Hepatocyte (in vitro differentiated cells): Measurements from ENCODE around the gene CALML5. TPM values are rescaled to one million over a fixed set of nuclear protein-coding genes. Genes with fewer than 3 reads are reported as not detected.

Experiments
- DNase-seq: peaks from one replicate; pipeline ENCODE4 v3.0.0-alpha.2; 2016; ENCODE audit warnings: low spot score
- H2AFZ ChIP-seq: fragments of 200-600 bp; sonication (generic); 2 replicates; pipeline ENCODE4 v1.6.0; 2016; ENCODE audit warnings: antibody characterized with exemption, mild to moderate bottlenecking
- H3K27ac ChIP-seq: fragments of 200-600 bp; sonication (generic); 2 replicates; pipeline ENCODE4 v1.5.1; 2016; ENCODE audit warnings: mild to moderate bottlenecking
- H3K27me3 ChIP-seq: fragments of 200-600 bp; sonication (generic); 2 replicates; pipeline ENCODE4 v1.6.1; 2016
- H3K36me3 ChIP-seq: fragments of 200-600 bp; sonication (generic); replicated peaks from 2 replicates; pipeline ENCODE4 v1.5.1; 2016; ENCODE audit warnings: low read depth; ENCODE audit not compliant: insufficient read depth
- H3K4me1 ChIP-seq: fragments of 200-600 bp; sonication (generic); 2 replicates; pipeline ENCODE4 v1.5.1; 2016; ENCODE audit warnings: mild to moderate bottlenecking, moderate library complexity; ENCODE audit not compliant: insufficient read depth
- H3K4me2 ChIP-seq: fragments of 200-600 bp; sonication (generic); 2 replicates; pipeline ENCODE4 v1.6.0; 2016
- H3K4me3 ChIP-seq: fragments of 200-600 bp; sonication (generic); 2 replicates; pipeline ENCODE4 v1.5.1; 2016; ENCODE audit warnings: mild to moderate bottlenecking
- H3K79me2 ChIP-seq: fragments of 200-600 bp; sonication (generic); 2 replicates; pipeline ENCODE4 v1.6.0; 2017; ENCODE audit warnings: mild to moderate bottlenecking
- H3K9me2 ChIP-seq: fragments of 200-600 bp; sonication (generic); replicated peaks from 2 replicates; pipeline ENCODE4 v1.6.0; 2017; ENCODE audit warnings: mild to moderate bottlenecking; ENCODE audit not compliant: insufficient read depth
- H3K9me3 ChIP-seq: fragments of 200-600 bp; sonication (generic); 2 replicates; pipeline ENCODE4 v1.5.1; 2016; ENCODE audit warnings: low read depth, mild to moderate bottlenecking
- H4K20me1 ChIP-seq: fragments of 200-600 bp; sonication (generic); 2 replicates; pipeline ENCODE4 v1.6.0; 2016; ENCODE audit warnings: mild to moderate bottlenecking; ENCODE audit not compliant: insufficient read depth, poor library complexity, severe bottlenecking
- CTCF ChIP-seq: fragments of 200-600 bp; sonication (generic); IDR thresholded peaks from 2 replicates; pipeline ENCODE4 v1.5.1; 2016; ENCODE audit warnings: antibody characterized with exemption, mild to moderate bottlenecking; ENCODE audit not compliant: poor library complexity
- EZH2 ChIP-seq: fragments of 200-600 bp; sonication (generic); IDR thresholded peaks from 2 replicates; pipeline ENCODE4 v1.6.1; 2016; ENCODE audit warnings: antibody characterized with exemption, mild to moderate bottlenecking, borderline replicate concordance
- EZH2phosphoT487 ChIP-seq: fragments of 200-600 bp; sonication (generic); IDR thresholded peaks from one replicate; pipeline ENCODE4 v1.6.1; 2018; ENCODE audit warnings: antibody characterized with exemption, mild to moderate bottlenecking, low read depth, moderate library complexity; ENCODE audit not compliant: unreplicated experiment, severe bottlenecking
- WGBS: methylation state at CpG from one replicate; pipeline ENCODE4 v1.1.6; 2016; ENCODE audit warnings: low lambda C conversion rate; ENCODE audit errors: missing lambda C conversion rate; 5-methylcytosine and 5-hydroxymethylcytosine counted together
- polyA plus RNA-seq: library from polyadenylated mRNA; unstranded; fragments of >200 nt; fragmentation: Nextera tagmentation; extraction: Ambion mirVana; gene quantifications from 2 replicates; pipeline ENCODE4 v1.2.1, GENCODE V29; 2016
- total RNA-seq: library from RNA; depleted of rRNA; stranded (reverse); fragments of >200 nt; gene quantifications from 2 replicates; pipeline ENCODE4 v1.2.3, GENCODE V29; 2014

The CALML5 gene
- total and polyA plus RNA-seq, 2 experiments from 2014 or later, result not detected

- TF ChIP-seq EZH2phosphoT487, result no peak
- Histone ChIP-seq H3K4me1 (peaks cover 21% of the 10 kb centered on the region), H3K27ac (peak overlapping the region; percentile 80), H3K4me3 (no peak overlapping the region), H4K20me1 (no peaks in the 10 kb centered on the region), H2AFZ (no peak overlapping the region), H3K4me2 (no peak overlapping the region), H3K27me3 (no peaks in the 10 kb centered on the region), H3K79me2 (no peaks in the 10 kb centered on the region), H3K36me3 (no peaks in the 10 kb centered on the region), H3K9me2 (no peaks in the 10 kb centered on the region), H3K9me3 (no peaks in the 10 kb centered on the region)
- 90% methylated on average over 3 of the region's 3 CpGs for WGBS
- no peak for DNase-seq
Measured at GRCh38 chr10:5540891-5541290, 41.5 kb upstream of the CALML5 start.

GRCh38 chr10:5540080-5540479, 40.7 kb upstream of the CALML5 start:
- Histone ChIP-seq H3K36me3 (no peaks in the 10 kb centered on the region), H3K9me2 (no peaks in the 10 kb centered on the region), H3K4me1 (peaks cover 21% of the 10 kb centered on the region), H3K79me2 (no peaks in the 10 kb centered on the region), H4K20me1 (no peaks in the 10 kb centered on the region), H3K27ac (no peak overlapping the region), H3K27me3 (no peaks in the 10 kb centered on the region), H3K4me2 (no peak overlapping the region), H2AFZ (no peak overlapping the region), H3K9me3 (no peaks in the 10 kb centered on the region), H3K4me3 (no peak overlapping the region)
- no peak for DNase-seq
- TF ChIP-seq CTCF, result no peak
- no peak for TF ChIP-seq EZH2phosphoT487
- 99% methylated on average over 9 of the region's 9 CpGs for WGBS

GRCh38 chr10:5538892-5539651, 39.7 kb upstream of the CALML5 start:
- Histone ChIP-seq H3K9me3 (no peaks in the 10 kb centered on the region), H3K27me3 (no peaks in the 10 kb centered on the region), H3K4me3 (no peak overlapping the region), H3K9me2 (no peaks in the 10 kb centered on the region), H3K36me3 (no peaks in the 10 kb centered on the region), H2AFZ (no peak overlapping the region), H3K4me2 (peak overlapping the region; percentile 15), H3K79me2 (no peaks in the 10 kb centered on the region), H3K4me1 (peaks cover 27% of the 10 kb centered on the region), H3K27ac (peak overlapping the region; percentile 30), H4K20me1 (no peaks in the 10 kb centered on the region)
- no peak for DNase-seq
- 49% methylated on average over 19 of the region's 19 CpGs for WGBS
- TF ChIP-seq EZH2, result no peak
- no peak for TF ChIP-seq EZH2phosphoT487
- TF ChIP-seq CTCF, result no peak

- Histone ChIP-seq H3K4me1 (peaks cover 27% of the 10 kb centered on the region), H3K9me3 (no peaks in the 10 kb centered on the region), H3K27me3 (no peaks in the 10 kb centered on the region), H3K27ac (peak overlapping the region; percentile 30), H3K36me3 (no peaks in the 10 kb centered on the region), H3K4me3 (no peak overlapping the region), H3K9me2 (no peaks in the 10 kb centered on the region), H3K4me2 (peak overlapping the region; percentile 15), H3K79me2 (no peaks in the 10 kb centered on the region), H4K20me1 (no peaks in the 10 kb centered on the region), H2AFZ (no peak overlapping the region)
- WGBS, result 82% methylated on average over 9 of the region's 9 CpGs
- TF ChIP-seq EZH2 (no peak), EZH2phosphoT487 (no peak), CTCF (no peak)
- DNase-seq, result no peak
Measured at GRCh38 chr10:5538446-5538845, 39.1 kb upstream of the CALML5 start.
